Measurements from ENCODE around the gene CDH18.

DNA sequence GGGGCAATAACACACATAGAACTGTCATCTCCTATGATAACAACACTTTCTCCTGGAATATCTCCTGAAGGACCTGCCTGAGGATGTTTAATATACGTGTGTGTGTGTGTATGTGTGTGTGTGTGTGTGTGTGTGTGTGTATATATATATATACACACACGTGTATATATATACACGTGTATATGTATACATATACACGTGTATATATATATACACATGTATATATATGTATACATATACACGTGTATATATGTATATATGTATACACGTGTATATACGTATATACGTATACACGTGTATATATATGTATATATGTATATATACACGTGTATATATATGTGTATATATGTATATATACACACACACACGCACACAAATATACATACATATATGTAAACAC is 27.5 kb downstream of the CDH18 start:
- TF ChIP-seq, protein P1, sequence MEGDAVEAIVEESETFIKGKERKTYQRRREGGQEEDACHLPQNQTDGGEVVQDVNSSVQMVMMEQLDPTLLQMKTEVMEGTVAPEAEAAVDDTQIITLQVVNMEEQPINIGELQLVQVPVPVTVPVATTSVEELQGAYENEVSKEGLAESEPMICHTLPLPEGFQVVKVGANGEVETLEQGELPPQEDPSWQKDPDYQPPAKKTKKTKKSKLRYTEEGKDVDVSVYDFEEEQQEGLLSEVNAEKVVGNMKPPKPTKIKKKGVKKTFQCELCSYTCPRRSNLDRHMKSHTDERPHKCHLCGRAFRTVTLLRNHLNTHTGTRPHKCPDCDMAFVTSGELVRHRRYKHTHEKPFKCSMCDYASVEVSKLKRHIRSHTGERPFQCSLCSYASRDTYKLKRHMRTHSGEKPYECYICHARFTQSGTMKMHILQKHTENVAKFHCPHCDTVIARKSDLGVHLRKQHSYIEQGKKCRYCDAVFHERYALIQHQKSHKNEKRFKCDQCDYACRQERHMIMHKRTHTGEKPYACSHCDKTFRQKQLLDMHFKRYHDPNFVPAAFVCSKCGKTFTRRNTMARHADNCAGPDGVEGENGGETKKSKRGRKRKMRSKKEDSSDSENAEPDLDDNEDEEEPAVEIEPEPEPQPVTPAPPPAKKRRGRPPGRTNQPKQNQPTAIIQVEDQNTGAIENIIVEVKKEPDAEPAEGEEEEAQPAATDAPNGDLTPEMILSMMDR (conservative IDR thresholded peaks at IDR 0.05; ENCODE audit: low read length) = no peak
- TF ChIP-seq EZH2phosphoT487 (IDR thresholded peaks at IDR 0.05; ENCODE audit: borderline replicate concordance) = no peak
